SU-DHL-6 (cell line): Measurements from ENCODE around the gene BFSP1.

ENCODE experiments used
- CTCF ChIP-seq: fragments of 200-600 bp; sonication (generic); IDR thresholded peaks from one replicate; pipeline ENCODE4 v1.5.1; 2017; ENCODE audit warnings: antibody characterized with exemption, mild to moderate bottlenecking, low read length, moderate library complexity; ENCODE audit not compliant: insufficient read depth, poor library complexity, severe bottlenecking
- EZH2phosphoT487 ChIP-seq: fragments of 200-600 bp; sonication (generic), shearing (Covaris generic); conservative IDR thresholded peaks from 2 replicates; pipeline ENCODE4 v1.6.1; 2018; ENCODE audit warnings: mild to moderate bottlenecking, antibody characterized with exemption, low read length, moderate library complexity, mixed read lengths

GRCh38 chr20:17522528-17522927 is 8.7 kb downstream of the BFSP1 start:
- TF ChIP-seq CTCF, result no peak
- TF ChIP-seq EZH2phosphoT487, result no peak
